ENCODE data around the gene TEX12. TPM values are rescaled to one million over a fixed set of nuclear protein-coding genes. Genes with fewer than 3 reads are reported as not detected.

The TEX12 gene
- total and polyA plus RNA-seq, 8 donors = 0.20 to 2.0 TPM; not detected in 6

DNA sequence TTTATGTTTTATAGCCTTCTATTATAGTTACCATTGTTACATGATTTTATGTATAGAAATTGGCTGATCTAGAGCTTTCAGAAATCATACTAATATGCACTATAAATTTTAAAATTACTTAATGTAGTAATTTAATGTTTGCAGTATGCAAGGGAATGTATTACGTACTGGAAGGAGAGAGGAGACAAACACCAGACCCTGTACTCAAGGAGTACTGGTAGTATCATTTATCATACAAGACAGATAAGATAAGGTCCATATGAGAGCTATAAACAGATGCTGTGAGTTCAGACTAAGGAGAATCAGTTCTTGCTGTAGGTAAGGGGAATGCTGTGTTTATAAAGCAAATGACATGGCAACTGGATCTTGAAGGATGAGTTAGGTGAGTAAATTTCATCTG, 8.9 kb downstream of the TEX12 start:
- WGBS, 5 donors = 72 to 89% (median 84%) methylated on average over 1 of the region's 1 CpG
- TF ChIP-seq POLR2A (IDR thresholded peaks at IDR 0.05) (no peak), POLR2AphosphoS5 (IDR thresholded peaks at IDR 0.05) (no peak), EP300 (IDR thresholded peaks at IDR 0.05) (no peak)
- TF ChIP-seq, protein P1, sequence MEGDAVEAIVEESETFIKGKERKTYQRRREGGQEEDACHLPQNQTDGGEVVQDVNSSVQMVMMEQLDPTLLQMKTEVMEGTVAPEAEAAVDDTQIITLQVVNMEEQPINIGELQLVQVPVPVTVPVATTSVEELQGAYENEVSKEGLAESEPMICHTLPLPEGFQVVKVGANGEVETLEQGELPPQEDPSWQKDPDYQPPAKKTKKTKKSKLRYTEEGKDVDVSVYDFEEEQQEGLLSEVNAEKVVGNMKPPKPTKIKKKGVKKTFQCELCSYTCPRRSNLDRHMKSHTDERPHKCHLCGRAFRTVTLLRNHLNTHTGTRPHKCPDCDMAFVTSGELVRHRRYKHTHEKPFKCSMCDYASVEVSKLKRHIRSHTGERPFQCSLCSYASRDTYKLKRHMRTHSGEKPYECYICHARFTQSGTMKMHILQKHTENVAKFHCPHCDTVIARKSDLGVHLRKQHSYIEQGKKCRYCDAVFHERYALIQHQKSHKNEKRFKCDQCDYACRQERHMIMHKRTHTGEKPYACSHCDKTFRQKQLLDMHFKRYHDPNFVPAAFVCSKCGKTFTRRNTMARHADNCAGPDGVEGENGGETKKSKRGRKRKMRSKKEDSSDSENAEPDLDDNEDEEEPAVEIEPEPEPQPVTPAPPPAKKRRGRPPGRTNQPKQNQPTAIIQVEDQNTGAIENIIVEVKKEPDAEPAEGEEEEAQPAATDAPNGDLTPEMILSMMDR (IDR thresholded peaks at IDR 0.05) = no peak
- H3K9me3 ChIP-seq = no peaks in the 10 kb centered on the region
- H3K36me3 ChIP-seq = no peaks in the 10 kb centered on the region
- intact Hi-C loops (cut with DNase I; ENCODE audit: low total_unique reads) = no loop called here
- peak overlapping the region in 1 of 5 donors; percentile 81 for H3K27ac ChIP-seq
- DNase-seq = peak in 1 of 2 donors; percentile 45
- no peaks in the 10 kb centered on the region for H3K27me3 ChIP-seq
- H3K4me3 ChIP-seq = no peak overlapping the region
- peaks cover 0 to 17% (median 7%) of the 10 kb centered on the region in 4 donors for H3K4me1 ChIP-seq

DNA sequence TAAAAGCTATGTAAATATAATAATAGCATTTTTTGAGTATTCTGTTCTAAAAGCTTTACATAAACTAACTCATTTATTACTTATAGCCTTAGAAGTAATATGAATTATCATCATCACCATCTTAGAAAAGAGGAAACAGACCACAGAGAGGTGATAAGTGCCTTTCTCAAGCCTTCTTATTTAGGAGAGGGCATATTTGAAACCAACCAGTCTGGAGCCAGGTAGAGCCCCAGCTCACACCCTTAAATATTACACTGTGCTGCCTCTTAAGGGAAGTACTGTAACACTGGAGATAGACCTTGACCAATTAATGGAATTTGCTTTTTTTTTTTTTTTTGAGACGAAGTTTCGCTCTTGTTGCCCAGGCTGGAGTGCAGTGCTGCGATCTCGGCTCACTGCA, 10.4 kb downstream of the TEX12 start:
- H3K4me3 ChIP-seq = no peak overlapping the region
- TF ChIP-seq EP300 (IDR thresholded peaks at IDR 0.05) (no peak), POLR2AphosphoS5 (IDR thresholded peaks at IDR 0.05) (no peak), POLR2A (IDR thresholded peaks at IDR 0.05) (no peak)
- TF ChIP-seq, protein P1 (IDR thresholded peaks at IDR 0.05) = no peak
- H3K27ac ChIP-seq = no peak overlapping the region
- no peaks in the 10 kb centered on the region for H3K9me3 ChIP-seq
- no peaks in the 10 kb centered on the region for H3K36me3 ChIP-seq
- no peak for DNase-seq
- intact Hi-C loops (cut with DNase I; ENCODE audit: low total_unique reads) = no loop called here
- peaks cover 0 to 17% (median 7%) of the 10 kb centered on the region in 4 donors for H3K4me1 ChIP-seq
- no peaks in the 10 kb centered on the region for H3K27me3 ChIP-seq
- WGBS, 5 donors = 84 to 95% (median 94%) methylated on average over 4 of the region's 4 CpGs

DNA sequence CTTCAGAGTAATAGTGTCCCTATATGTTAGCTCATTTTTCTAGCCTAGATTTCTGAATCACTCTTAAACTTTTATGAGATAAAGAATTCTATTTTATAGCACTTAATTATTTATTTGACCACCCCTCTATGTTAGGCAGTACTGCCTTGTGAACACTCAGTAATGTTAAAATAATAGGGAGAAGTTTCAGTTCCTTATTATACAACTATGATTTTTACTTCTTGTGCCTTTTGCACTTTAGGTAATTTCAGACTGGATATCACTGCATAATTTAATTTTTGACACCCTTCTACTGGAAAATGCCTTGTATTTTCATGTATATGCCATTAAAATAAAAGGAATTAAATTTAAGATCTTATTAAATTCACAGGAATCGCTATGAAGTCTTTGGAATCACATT, 11.3 kb downstream of the TEX12 start:
- TF ChIP-seq POLR2A (IDR thresholded peaks at IDR 0.05) = no peak
- TF ChIP-seq, protein P1 (IDR thresholded peaks at IDR 0.05) = no peak
- TF ChIP-seq EP300 (IDR thresholded peaks at IDR 0.05) = no peak
- no peak for TF ChIP-seq POLR2AphosphoS5 (IDR thresholded peaks at IDR 0.05)
- no peak overlapping the region for H3K4me3 ChIP-seq
- no peak for DNase-seq
- peaks cover 0 to 17% (median 7%) of the 10 kb centered on the region in 4 donors for H3K4me1 ChIP-seq
- H3K27ac ChIP-seq = no peak overlapping the region
- no peaks in the 10 kb centered on the region for H3K9me3 ChIP-seq
- H3K36me3 ChIP-seq = no peaks in the 10 kb centered on the region
- no peaks in the 10 kb centered on the region for H3K27me3 ChIP-seq
- intact Hi-C loops (cut with DNase I; ENCODE audit: low total_unique reads) = no loop called here
- WGBS, 5 donors = 93 to 97% (median 95%) methylated on average over 1 of the region's 1 CpG

DNA sequence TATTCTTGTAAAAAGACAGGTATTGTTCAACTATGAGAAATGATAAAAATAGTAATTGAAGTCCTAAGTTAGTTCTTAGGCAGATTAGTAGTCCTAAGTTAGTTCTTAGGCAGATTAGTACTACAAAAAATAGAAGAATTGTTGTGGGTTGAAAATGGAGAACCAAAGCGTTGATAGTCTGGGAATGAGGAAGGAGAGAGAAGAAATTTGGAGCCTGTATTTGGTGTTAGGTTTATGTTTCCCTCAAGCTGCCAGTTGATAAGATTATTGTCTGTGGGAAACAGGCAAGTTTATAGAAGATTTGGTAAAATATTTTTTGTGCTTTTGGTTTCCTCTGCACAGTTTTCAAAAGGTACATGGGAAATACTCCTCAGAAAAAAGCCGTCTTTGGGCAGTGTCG, 11.8 kb downstream of the TEX12 start:
- no peak for TF ChIP-seq POLR2AphosphoS5 (IDR thresholded peaks at IDR 0.05)
- TF ChIP-seq, protein P1 (IDR thresholded peaks at IDR 0.05) = no peak
- no peak for TF ChIP-seq EP300 (IDR thresholded peaks at IDR 0.05)
- TF ChIP-seq POLR2A (IDR thresholded peaks at IDR 0.05) = no peak
- no peak overlapping the region for H3K4me3 ChIP-seq
- WGBS, 5 donors = 62 to 71% (median 71%) methylated on average over 3 of the region's 3 CpGs

More for the DNA sequence above, 11.8 kb downstream of the TEX12 start:
- intact Hi-C loops (cut with DNase I; ENCODE audit: low total_unique reads) = no loop called here
- Histone ChIP-seq H3K27me3 (no peaks in the 10 kb centered on the region), H3K9me3 (no peaks in the 10 kb centered on the region), H3K36me3 (no peaks in the 10 kb centered on the region), H3K27ac (no peak overlapping the region), H3K4me1 (peaks cover 0 to 17% (median 7%) of the 10 kb centered on the region in 4 donors)
- DNase-seq = no peak
